GM13977 (cell line): ENCODE measurements around the gene MED16.
"Not testable (repeated sequence)": the region's sequence is repeated elsewhere in the genome, so short reads cannot be mapped to it uniquely, and the experiment has no call there.

ENCODE experiments used
- DNase-seq: peaks from one replicate; pipeline ENCODE4 v3.0.0; 2012; ENCODE audit warnings: low spot score
- in situ Hi-C: fragments of 300-500 bp; cut with MboI; formaldehyde crosslinking; loops from one replicate; pipeline ENCODE4 v1.12.0; 2022; ENCODE audit warnings: low sequenced_read_pairs, low pct_unique_long_range_greater_than_20kb, mixed read lengths, inconsistent platforms; ENCODE audit not compliant: unreplicated experiment
- TF ChIP-seq, protein P1 (sequence below): IDR thresholded peaks from 2 replicates; pipeline ENCODE4 v1.5.1; 2012; ENCODE audit warnings: mild to moderate bottlenecking, control low read depth; ENCODE audit not compliant: insufficient read depth; ENCODE audit errors: extremely low read depth, missing control alignments

Gene MED16

DNA sequence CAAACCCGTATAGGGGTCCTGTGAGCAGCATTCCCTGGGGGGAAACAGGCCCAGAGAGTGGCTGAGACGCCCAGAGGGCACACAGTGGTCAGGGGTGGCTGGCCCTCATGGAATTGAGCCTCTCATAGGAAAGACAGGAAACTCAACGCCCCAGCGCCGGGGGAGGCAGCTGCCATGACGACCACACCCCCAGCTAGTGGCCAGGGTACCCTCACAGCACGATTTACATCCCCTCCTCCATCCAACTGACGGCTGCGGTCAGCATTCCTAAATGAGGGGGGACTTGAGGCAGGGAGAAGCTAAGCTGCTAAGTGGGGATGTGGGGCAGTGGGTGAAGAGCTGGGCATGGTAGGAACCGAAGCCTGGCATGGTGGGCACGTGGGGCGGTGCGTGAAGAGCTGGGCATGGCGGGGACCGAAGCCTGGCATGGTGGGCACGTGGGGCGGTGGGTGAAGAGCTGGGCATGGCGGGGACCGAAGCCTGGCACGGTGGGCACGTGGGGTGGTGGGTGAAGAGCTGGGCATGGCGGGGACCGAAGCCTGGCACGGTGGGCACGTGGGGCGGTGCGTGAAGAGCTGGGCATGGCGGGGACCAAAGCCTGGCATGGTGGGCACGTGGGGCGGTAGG lies 10.0 kb downstream of the MED16 start:
- no peak for DNase-seq
- TF ChIP-seq, protein P1, sequence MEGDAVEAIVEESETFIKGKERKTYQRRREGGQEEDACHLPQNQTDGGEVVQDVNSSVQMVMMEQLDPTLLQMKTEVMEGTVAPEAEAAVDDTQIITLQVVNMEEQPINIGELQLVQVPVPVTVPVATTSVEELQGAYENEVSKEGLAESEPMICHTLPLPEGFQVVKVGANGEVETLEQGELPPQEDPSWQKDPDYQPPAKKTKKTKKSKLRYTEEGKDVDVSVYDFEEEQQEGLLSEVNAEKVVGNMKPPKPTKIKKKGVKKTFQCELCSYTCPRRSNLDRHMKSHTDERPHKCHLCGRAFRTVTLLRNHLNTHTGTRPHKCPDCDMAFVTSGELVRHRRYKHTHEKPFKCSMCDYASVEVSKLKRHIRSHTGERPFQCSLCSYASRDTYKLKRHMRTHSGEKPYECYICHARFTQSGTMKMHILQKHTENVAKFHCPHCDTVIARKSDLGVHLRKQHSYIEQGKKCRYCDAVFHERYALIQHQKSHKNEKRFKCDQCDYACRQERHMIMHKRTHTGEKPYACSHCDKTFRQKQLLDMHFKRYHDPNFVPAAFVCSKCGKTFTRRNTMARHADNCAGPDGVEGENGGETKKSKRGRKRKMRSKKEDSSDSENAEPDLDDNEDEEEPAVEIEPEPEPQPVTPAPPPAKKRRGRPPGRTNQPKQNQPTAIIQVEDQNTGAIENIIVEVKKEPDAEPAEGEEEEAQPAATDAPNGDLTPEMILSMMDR, result no peak
- in situ Hi-C loops, result no loop called here

DNA sequence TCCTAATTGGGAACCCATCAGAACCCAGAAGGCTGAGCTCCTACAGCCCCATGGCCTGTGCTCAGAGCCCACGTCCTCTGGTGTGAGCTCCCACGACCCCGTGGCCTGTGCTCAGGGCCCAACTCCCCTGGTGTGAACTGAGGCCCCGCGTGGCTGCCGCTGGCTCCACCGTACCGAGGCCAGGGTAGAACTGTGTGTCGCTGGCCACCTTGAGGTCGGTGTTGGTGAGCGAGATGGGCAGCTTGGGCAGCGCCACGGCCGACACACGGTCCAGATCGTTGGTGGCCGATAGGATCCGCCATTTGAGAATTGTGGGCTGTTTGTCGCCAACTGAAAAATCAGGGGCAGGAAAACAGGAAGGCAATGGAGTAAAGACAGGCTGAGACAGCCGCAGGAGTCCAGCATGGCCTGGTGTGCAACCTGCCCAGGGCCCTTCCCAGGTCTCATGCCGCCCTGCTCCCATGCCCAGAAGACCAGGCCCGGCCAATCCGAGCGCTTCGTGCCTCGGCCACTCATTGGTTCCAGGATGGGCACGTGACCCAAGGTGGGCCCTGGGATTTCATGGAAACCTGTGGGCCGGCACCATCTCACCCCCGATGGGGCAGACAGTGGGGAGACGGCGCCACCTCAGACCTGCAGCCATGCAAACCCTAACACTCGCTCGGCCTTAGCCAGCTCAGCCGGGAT lies 11.5 kb downstream of the MED16 start:
- in situ Hi-C loops, result no loop called here
- no peak for DNase-seq
- TF ChIP-seq, protein P1, result no peak

DNA sequence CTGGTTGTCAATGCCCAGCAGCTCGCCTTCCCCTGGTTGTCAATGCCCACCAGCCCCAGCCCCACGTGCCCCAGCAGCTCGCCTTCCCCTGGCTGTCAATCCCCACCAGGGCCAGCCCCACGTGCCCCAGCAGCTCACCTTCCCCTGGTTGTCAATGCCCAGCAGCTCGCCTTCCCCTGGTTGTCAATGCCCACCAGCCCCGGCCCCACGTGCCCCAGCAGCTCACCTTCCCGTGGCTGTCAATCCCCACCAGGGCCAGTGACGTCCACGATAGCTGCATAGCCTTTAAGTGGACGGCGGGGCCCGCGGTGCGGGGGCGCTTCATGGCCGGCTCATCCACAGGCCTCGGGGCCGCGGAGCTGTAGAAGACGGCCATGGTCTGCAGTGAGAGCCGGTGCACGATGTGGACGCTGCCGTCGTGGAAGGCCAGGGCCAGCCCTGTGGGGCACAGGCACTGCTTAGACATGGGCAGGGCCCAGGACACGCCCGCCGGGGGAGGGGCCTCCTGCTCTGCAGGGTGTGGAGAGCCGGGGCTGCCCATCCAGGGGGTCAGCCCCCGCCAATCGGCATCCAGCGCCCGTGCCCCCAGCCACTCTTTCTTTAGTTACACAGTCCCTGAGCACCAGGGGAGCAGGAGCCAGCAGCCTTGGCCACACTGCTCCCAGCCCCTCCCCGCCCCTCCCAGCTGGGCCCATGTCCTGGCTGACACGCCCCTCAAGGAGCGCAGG lies 13.1 kb downstream of the MED16 start:
- no peak for DNase-seq
- TF ChIP-seq, protein P1, result no peak
- in situ Hi-C loops, result no loop called here

DNA sequence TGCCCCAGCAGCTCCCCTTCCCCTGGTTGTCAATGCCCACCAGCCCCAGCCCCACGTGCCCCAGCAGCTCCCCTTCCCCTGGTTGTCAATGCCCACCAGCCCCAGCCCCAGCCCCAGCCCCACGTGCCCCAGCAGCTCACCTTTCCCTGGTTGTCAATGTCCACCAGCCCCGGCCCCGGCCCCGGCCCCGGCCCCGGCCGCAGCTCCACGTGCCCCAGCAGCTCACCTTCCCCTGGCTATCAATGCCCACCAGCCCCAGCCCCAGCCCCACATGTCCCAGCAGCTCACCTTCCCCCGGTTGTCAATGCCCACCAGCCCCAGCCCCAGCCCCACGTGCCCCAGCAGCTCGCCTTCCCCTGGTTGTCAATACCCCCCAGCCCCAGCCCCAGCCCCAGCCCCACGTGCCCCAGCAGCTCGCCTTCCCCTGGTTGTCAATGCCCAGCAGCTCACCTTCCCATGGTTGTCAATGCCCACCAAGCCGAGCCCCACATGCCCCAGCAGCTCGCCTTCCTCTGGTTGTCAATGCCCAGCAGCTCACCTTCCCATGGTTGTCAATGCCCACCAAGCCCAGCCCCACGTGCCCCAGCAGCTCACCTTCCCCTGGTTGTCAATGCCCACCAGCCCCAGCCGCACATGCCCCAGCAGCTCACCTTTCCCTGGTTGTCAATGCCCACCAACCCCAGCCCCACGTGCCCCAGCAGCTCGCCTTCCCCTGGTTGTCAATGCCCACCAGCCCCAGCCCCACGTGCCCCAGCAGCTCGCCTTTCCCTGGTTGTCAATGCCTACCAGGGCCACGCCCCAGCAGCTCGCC lies 14.0 kb downstream of the MED16 start:
- in situ Hi-C loops, result not testable (repeated sequence)

DNA sequence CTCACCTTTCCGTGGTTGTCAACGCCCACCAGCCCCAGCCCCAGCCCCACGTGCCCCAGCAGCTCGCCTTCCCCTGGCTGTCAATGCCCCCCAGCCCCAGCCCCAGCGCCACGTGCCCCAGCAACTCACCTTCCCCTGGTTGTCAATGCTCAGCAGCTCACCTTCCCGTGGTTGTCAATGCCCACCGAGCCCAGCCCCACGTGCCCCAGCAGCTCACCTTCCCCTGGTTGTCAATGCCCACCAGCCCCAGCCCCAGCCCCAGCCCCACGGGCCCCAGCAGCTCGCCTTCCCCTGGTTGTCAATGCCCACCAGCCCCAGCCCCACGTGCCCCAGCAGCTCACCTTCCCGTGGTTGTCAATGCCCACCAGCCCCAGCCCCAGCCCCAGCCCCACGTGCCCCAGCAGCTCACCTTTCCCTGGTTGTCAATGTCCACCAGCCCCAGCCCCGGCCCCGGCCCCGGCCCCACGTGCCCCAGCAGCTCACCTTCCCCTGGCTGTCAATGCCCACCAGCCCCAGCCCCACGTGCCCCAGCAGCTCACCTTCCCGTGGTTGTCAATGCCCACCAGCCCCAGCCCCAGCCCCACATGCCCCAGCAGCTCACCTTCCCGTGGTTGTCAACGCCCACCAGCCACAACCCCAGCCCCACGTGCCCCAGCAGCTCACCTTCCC lies 14.9 kb downstream of the MED16 start:
- DNase-seq, in situ Hi-C loops: not testable (repeated sequence)

More for the DNA sequence above, 14.0 kb downstream of the MED16 start:
- DNase-seq, result not testable (repeated sequence)

DNA sequence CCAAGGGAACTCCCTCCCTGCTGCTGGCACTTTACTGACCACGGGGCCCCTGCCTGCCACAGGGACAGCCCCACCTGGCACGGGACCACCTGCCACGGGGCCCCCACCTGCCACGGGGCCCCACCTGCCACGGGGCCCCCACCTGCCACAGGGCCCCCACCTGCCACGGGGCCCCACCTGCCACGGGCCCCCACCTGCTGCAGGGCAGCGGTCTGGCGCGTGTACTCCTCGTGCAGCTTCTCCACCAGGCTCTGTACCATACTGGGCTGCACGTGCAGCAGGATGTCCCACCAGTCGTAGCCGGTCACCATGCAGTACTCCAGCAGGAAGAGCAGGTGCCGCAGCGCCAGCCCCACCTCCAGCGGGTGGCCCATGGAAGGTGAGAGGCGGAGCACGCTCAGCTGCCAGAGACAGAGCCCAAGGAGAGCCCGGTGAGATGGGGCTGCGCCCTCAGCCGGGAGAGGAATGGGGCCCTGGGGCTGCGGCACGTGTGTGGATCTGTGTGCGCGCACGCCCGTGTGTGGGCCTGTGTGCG lies 16.1 kb downstream of the MED16 start:
- DNase-seq, result no peak
- TF ChIP-seq, protein P1, result no peak
- in situ Hi-C loops, result no loop called here

DNA sequence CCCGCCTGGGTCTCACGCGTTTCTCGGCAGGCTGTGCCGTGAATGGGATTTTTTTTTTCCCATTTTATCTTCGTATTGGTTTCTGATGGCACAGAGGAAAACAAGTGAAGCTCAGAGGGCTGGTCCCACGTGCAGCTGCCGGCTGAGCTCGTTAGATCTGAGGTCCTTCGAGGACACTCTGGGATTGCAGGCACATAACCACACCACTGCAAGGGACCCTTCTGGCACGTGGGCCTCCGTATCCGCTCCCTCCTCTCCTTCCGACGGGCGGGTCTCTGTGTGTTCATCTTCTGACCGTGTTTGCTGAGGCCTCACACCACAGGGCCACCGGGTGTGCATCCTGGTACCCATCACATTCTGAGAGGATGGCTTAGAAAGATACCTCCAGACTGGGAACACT lies 16.9 kb downstream of the MED16 start:
- DNase-seq, result no peak
- TF ChIP-seq, protein P1, result no peak
- in situ Hi-C loops, result no loop called here
